Activated CD4-positive, alpha-beta T cell treated with anti-CD3 and anti-CD28 coated beads, Interleukin-2, amount 10 ng/mL, durations not matched to agents 24 days and 14 days (primary cell): ENCODE results near the gene NPPC. TPM values are rescaled to one million over a fixed set of nuclear protein-coding genes. Genes with fewer than 3 reads are reported as not detected.

Experiments
- DNase-seq: peaks from one replicate; pipeline ENCODE4 v3.0.0; 2022
- H3K27ac Mint-ChIP-seq: one replicate; pipeline ENCODE4 v1.8.0; 2022; ENCODE audit warnings: mild to moderate bottlenecking, mixed read lengths
- H3K27me3 Mint-ChIP-seq: one replicate; pipeline ENCODE4 v1.8.0; 2022; ENCODE audit warnings: mixed read lengths
- H3K36me3 Mint-ChIP-seq: one replicate; pipeline ENCODE4 v1.8.0; 2022; ENCODE audit warnings: low read depth, mild to moderate bottlenecking, mixed read lengths
- H3K4me1 Mint-ChIP-seq: one replicate; pipeline ENCODE4 v1.8.0; 2021; ENCODE audit warnings: mixed read lengths
- H3K4me3 Mint-ChIP-seq: one replicate; pipeline ENCODE4 v1.8.0; 2022; ENCODE audit warnings: mild to moderate bottlenecking, moderate library complexity, mixed read lengths
- H3K9me3 Mint-ChIP-seq: one replicate; pipeline ENCODE4 v1.8.0; 2021; ENCODE audit warnings: mixed read lengths
- intact Hi-C: fragments of 100-400 bp; cut with micrococcal nuclease; formaldehyde crosslinking; loops from one replicate; pipeline ENCODE4 v1.15.1; 2023
- total RNA-seq: library from RNA; stranded (reverse); gene quantifications from 2 replicates; pipeline ENCODE4 v1.2.3, GENCODE V29; 2022

Gene NPPC
- total RNA-seq, 1 donor from 2014 or later: 2.2 TPM

GRCh38 chr2:231931481-231931915, 5.3 kb upstream of the NPPC start:
- Mint-ChIP-seq H3K4me1 (peaks cover 5% of the 10 kb centered on the region), H3K9me3 (no peaks in the 10 kb centered on the region), H3K27ac (no peak overlapping the region), H3K36me3 (no peaks in the 10 kb centered on the region), H3K27me3 (peaks cover 32% of the 10 kb centered on the region), H3K4me3 (no peak overlapping the region)
- peak; percentile 42 for DNase-seq
- intact Hi-C loops: no loop called here

GRCh38 chr2:231930593-231931281, 4.5 kb upstream of the NPPC start:
- Mint-ChIP-seq H3K36me3 (no peaks in the 10 kb centered on the region), H3K27me3 (peaks cover 33% of the 10 kb centered on the region), H3K4me3 (no peak overlapping the region), H3K9me3 (no peaks in the 10 kb centered on the region), H3K27ac (no peak overlapping the region), H3K4me1 (peaks cover 6% of the 10 kb centered on the region)
- intact Hi-C loops: no loop called here
- peak; percentile 40 for DNase-seq

GRCh38 chr2:231929961-231930592, 3.9 kb upstream of the NPPC start:
- peak; percentile 45 for DNase-seq

GRCh38 chr2:231928901-231929725, 2.9 kb upstream of the NPPC start:
- peaks cover 10% of the 10 kb centered on the region for H3K4me1 Mint-ChIP-seq
- H3K27me3 Mint-ChIP-seq: peaks cover 42% of the 10 kb centered on the region
- intact Hi-C loops: no loop called here
- no peaks in the 10 kb centered on the region for H3K9me3 Mint-ChIP-seq
- no peaks in the 10 kb centered on the region for H3K36me3 Mint-ChIP-seq
- no peak for DNase-seq
- no peak overlapping the region for H3K27ac Mint-ChIP-seq
- no peak overlapping the region for H3K4me3 Mint-ChIP-seq

More at GRCh38 chr2:231929961-231930592, 3.9 kb upstream of the NPPC start:
- Mint-ChIP-seq H3K27me3 (peaks cover 33% of the 10 kb centered on the region), H3K4me3 (no peak overlapping the region), H3K4me1 (peaks cover 6% of the 10 kb centered on the region), H3K9me3 (no peaks in the 10 kb centered on the region), H3K36me3 (no peaks in the 10 kb centered on the region), H3K27ac (no peak overlapping the region)
- intact Hi-C loops: no loop called here

GRCh38 chr2:231928481-231928880, 2.3 kb upstream of the NPPC start:
- H3K36me3 Mint-ChIP-seq: no peaks in the 10 kb centered on the region

GRCh38 chr2:231927566-231927890, 1.3 kb upstream of the NPPC start:
- peaks cover 52% of the 10 kb centered on the region for H3K27me3 Mint-ChIP-seq
- intact Hi-C loops: no loop called here
- peaks cover 10% of the 10 kb centered on the region for H3K4me1 Mint-ChIP-seq
- H3K36me3 Mint-ChIP-seq: no peaks in the 10 kb centered on the region
- no peaks in the 10 kb centered on the region for H3K9me3 Mint-ChIP-seq
- no peak for DNase-seq
- no peak overlapping the region for H3K4me3 Mint-ChIP-seq
- H3K27ac Mint-ChIP-seq: no peak overlapping the region

More at GRCh38 chr2:231928481-231928880, 2.3 kb upstream of the NPPC start:
- Mint-ChIP-seq H3K27me3 (peaks cover 49% of the 10 kb centered on the region), H3K4me3 (no peak overlapping the region), H3K9me3 (no peaks in the 10 kb centered on the region), H3K4me1 (peaks cover 10% of the 10 kb centered on the region), H3K27ac (no peak overlapping the region)
- no peak for DNase-seq
- intact Hi-C loops: no loop called here

GRCh38 chr2:231926761-231927565, 767 bp upstream of the NPPC start:
- Mint-ChIP-seq H3K9me3 (no peaks in the 10 kb centered on the region), H3K4me3 (peak overlapping the region; percentile 63), H3K4me1 (peaks cover 10% of the 10 kb centered on the region), H3K36me3 (no peaks in the 10 kb centered on the region), H3K27me3 (peaks cover 55% of the 10 kb centered on the region), H3K27ac (no peak overlapping the region)
- no peak for DNase-seq
- intact Hi-C loops: no loop called here

GRCh38 chr2:231925303-231926179, 655 bp downstream of the NPPC start:
- Mint-ChIP-seq H3K27me3 (peaks cover 53% of the 10 kb centered on the region), H3K4me3 (peak overlapping the region; percentile 51), H3K4me1 (peaks cover 10% of the 10 kb centered on the region), H3K9me3 (no peaks in the 10 kb centered on the region), H3K27ac (no peak overlapping the region), H3K36me3 (no peaks in the 10 kb centered on the region)
- intact Hi-C loops: loop anchor here (1.0 kb wide), 2 partner anchors 217 to 402 kb away; no protein-coding TSS in a partner anchor
- peak; percentile 91 for DNase-seq

GRCh38 chr2:231924889-231925275, 1.3 kb downstream of the NPPC start:
- DNase-seq: no peak
- Mint-ChIP-seq H3K4me3 (peak overlapping the region; percentile 63), H3K36me3 (no peaks in the 10 kb centered on the region), H3K9me3 (no peaks in the 10 kb centered on the region), H3K4me1 (peaks cover 10% of the 10 kb centered on the region), H3K27ac (no peak overlapping the region), H3K27me3 (peaks cover 53% of the 10 kb centered on the region)
- intact Hi-C loops: loop anchor here (1.0 kb wide), 2 partner anchors 217 to 402 kb away; no protein-coding TSS in a partner anchor

- no peaks in the 10 kb centered on the region for H3K36me3 Mint-ChIP-seq
- H3K9me3 Mint-ChIP-seq: no peaks in the 10 kb centered on the region
- no peak for DNase-seq
- H3K4me1 Mint-ChIP-seq: peaks cover 10% of the 10 kb centered on the region
- H3K27me3 Mint-ChIP-seq: peaks cover 49% of the 10 kb centered on the region
- peak overlapping the region; percentile 63 for H3K4me3 Mint-ChIP-seq
- H3K27ac Mint-ChIP-seq: no peak overlapping the region
- intact Hi-C loops: no loop called here
Observed at GRCh38 chr2:231923951-231924888, 2.0 kb downstream of the NPPC start.

- Mint-ChIP-seq H3K27ac (no peak overlapping the region), H3K4me3 (no peak overlapping the region), H3K9me3 (no peaks in the 10 kb centered on the region), H3K36me3 (no peaks in the 10 kb centered on the region), H3K27me3 (peaks cover 39% of the 10 kb centered on the region), H3K4me1 (peaks cover 10% of the 10 kb centered on the region)
- no peak for DNase-seq
- intact Hi-C loops: no loop called here
Observed at GRCh38 chr2:231923010-231923344, 3.2 kb downstream of the NPPC start.
